IMR-90 (cell line): Measurements from ENCODE around the gene ARFGEF3.

Experiments used
- BHLHE40 ChIP-seq: fragments of 150-350 bp; IDR thresholded peaks from 2 replicates; pipeline ENCODE4 v1.6.1; 2016; ENCODE audit warnings: mild to moderate bottlenecking, low read depth, low read length
- CEBPB ChIP-seq: IDR thresholded peaks from 2 replicates; pipeline ENCODE4 v1.6.1; 2012; ENCODE audit warnings: low read depth, low read length, improper control_type of control experiment
- CTCF ChIP-seq: conservative IDR thresholded peaks from 2 replicates; pipeline ENCODE4 v1.5.1; 2012; ENCODE audit warnings: mild to moderate bottlenecking, low read depth, low read length, improper control_type of control experiment
- ELK1 ChIP-seq: fragments of 150-350 bp; IDR thresholded peaks from 2 replicates; pipeline ENCODE4 v1.6.1; 2016; ENCODE audit warnings: low read depth, mild to moderate bottlenecking, low read length, moderate library complexity, borderline replicate concordance
- NFE2L2 ChIP-seq: fragments of 150-350 bp; IDR thresholded peaks from 2 replicates; pipeline ENCODE4 v1.6.1; 2016; ENCODE audit warnings: low read depth, mild to moderate bottlenecking, low read length
- POLR2A ChIP-seq: IDR thresholded peaks from 2 replicates; pipeline ENCODE4 v1.6.1; 2012; ENCODE audit warnings: mild to moderate bottlenecking, low read depth, low read length
- RAD21 ChIP-seq: IDR thresholded peaks from 2 replicates; pipeline ENCODE4 v1.6.1; 2012; ENCODE audit warnings: low read length, improper control_type of control experiment
- RFX5 ChIP-seq: IDR thresholded peaks from 2 replicates; pipeline ENCODE4 v1.8.0; 2012; ENCODE audit warnings: low read depth, mild to moderate bottlenecking, low read length, moderate library complexity

- no peak for TF ChIP-seq POLR2A
- TF ChIP-seq BHLHE40 = no peak
- no peak for TF ChIP-seq CTCF
- TF ChIP-seq CEBPB = no peak
- no peak for TF ChIP-seq ELK1
- no peak for TF ChIP-seq RAD21
- TF ChIP-seq NFE2L2 = no peak
- TF ChIP-seq RFX5 = no peak
Observed at GRCh38 chr6:138293428-138294395, 132.0 kb downstream of the ARFGEF3 start.
